ENCODE results near the gene GPA33.

GRCh38 chr1:167076136-167076710, 14.0 kb downstream of the GPA33 start:
- TF ChIP-seq BACH2 (CRISPR knock-in tag; IDR thresholded peaks at IDR 0.05; ENCODE audit: borderline replicate concordance), result no peak
- TF ChIP-seq ZNF565 (CRISPR knock-in tag; conservative IDR thresholded peaks at IDR 0.05; ENCODE audit: low read depth), result no peak
- no peak for TF ChIP-seq TSHZ2 (CRISPR knock-in tag; IDR thresholded peaks at IDR 0.05)
- TF ChIP-seq RARB (CRISPR knock-in tag; IDR thresholded peaks at IDR 0.05), result no peak
- TF ChIP-seq ZFP3 (CRISPR knock-in tag; IDR thresholded peaks at IDR 0.05), result no peak
- no peak for TF ChIP-seq ARNTL (CRISPR knock-in tag; IDR thresholded peaks at IDR 0.05; ENCODE audit: borderline replicate concordance, low read depth)
- no peak for TF ChIP-seq PATZ1 (CRISPR knock-in tag; IDR thresholded peaks at IDR 0.05; ENCODE audit: borderline replicate concordance)
- TF ChIP-seq, protein P1, sequence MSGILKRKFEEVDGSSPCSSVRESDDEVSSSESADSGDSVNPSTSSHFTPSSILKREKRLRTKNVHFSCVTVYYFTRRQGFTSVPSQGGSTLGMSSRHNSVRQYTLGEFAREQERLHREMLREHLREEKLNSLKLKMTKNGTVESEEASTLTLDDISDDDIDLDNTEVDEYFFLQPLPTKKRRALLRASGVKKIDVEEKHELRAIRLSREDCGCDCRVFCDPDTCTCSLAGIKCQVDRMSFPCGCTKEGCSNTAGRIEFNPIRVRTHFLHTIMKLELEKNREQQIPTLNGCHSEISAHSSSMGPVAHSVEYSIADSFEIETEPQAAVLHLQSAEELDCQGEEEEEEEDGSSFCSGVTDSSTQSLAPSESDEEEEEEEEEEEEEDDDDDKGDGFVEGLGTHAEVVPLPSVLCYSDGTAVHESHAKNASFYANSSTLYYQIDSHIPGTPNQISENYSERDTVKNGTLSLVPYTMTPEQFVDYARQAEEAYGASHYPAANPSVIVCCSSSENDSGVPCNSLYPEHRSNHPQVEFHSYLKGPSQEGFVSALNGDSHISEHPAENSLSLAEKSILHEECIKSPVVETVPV (CRISPR knock-in tag; IDR thresholded peaks at IDR 0.05), result no peak
- TF ChIP-seq, protein P2, sequence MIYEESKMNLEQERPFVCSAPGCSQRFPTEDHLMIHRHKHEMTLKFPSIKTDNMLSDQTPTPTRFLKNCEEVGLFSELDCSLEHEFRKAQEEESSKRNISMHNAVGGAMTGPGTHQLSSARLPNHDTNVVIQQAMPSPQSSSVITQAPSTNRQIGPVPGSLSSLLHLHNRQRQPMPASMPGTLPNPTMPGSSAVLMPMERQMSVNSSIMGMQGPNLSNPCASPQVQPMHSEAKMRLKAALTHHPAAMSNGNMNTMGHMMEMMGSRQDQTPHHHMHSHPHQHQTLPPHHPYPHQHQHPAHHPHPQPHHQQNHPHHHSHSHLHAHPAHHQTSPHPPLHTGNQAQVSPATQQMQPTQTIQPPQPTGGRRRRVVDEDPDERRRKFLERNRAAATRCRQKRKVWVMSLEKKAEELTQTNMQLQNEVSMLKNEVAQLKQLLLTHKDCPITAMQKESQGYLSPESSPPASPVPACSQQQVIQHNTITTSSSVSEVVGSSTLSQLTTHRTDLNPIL (CRISPR knock-in tag; IDR thresholded peaks at IDR 0.05; ENCODE audit: low read depth), result no peak
- TF ChIP-seq ZC3H10 (CRISPR knock-in tag; IDR thresholded peaks at IDR 0.05), result no peak
- no peak for TF ChIP-seq ZNF70 (CRISPR knock-in tag; IDR thresholded peaks at IDR 0.05)
- no peak for TF ChIP-seq ISL1 (CRISPR knock-in tag; IDR thresholded peaks at IDR 0.05)
- no peak for TF ChIP-seq POU6F1 (CRISPR knock-in tag; IDR thresholded peaks at IDR 0.05; ENCODE audit: borderline replicate concordance, low read depth)
- no peak for TF ChIP-seq GLIS3 (CRISPR knock-in tag; IDR thresholded peaks at IDR 0.05)
